Right lung (tissue), 10 donors: Measurements from ENCODE around the gene NGEF. TPM values are rescaled to one million over a fixed set of nuclear protein-coding genes. Genes with fewer than 3 reads are reported as not detected.
"Not testable (repeated sequence)": the region's sequence is repeated elsewhere in the genome, so short reads cannot be mapped to it uniquely, and the experiment has no call there.

ENCODE experiments used
- DNase-seq, 2 donors: peaks; one replicate each; pipeline ENCODE4 v3.0.0-alpha.2; 2013
- long read RNA-seq, 8 donors: transcript quantifications; one replicate each; lab custom pipeline, GENCODE V29; 2026
- polyA plus RNA-seq, 5 donors: library from polyadenylated mRNA; unstranded; fragments of 120-200 nt; gene quantifications; one replicate each; pipeline versions ENCODE4 v1.2.1 to v1.2.3, GENCODE V29; 2013; ENCODE audit warnings: inconsistent platforms in 1 of 5, low replicate concordance in 1 of 5; ENCODE audit not compliant: insufficient read length in 5 of 5, insufficient read depth in 1 of 5

The NGEF gene, protein sequence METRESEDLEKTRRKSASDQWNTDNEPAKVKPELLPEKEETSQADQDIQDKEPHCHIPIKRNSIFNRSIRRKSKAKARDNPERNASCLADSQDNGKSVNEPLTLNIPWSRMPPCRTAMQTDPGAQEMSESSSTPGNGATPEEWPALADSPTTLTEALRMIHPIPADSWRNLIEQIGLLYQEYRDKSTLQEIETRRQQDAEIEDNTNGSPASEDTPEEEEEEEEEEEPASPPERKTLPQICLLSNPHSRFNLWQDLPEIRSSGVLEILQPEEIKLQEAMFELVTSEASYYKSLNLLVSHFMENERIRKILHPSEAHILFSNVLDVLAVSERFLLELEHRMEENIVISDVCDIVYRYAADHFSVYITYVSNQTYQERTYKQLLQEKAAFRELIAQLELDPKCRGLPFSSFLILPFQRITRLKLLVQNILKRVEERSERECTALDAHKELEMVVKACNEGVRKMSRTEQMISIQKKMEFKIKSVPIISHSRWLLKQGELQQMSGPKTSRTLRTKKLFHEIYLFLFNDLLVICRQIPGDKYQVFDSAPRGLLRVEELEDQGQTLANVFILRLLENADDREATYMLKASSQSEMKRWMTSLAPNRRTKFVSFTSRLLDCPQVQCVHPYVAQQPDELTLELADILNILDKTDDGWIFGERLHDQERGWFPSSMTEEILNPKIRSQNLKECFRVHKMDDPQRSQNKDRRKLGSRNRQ
- polyA plus RNA-seq, result 1 to 10 TPM; 1.0 to 2.9 (median 2.7) TPM
- long read RNA-seq, donor 1, result 0 reads
- long read RNA-seq, donor 2, result 0 reads
- long read RNA-seq, donor 3, result 0 reads
- long read RNA-seq, donor 4, result 0 reads
- long read RNA-seq, donor 5, result 0 reads
- long read RNA-seq, donor 6, result 0 reads
- long read RNA-seq, donor 7, result 0 reads
- long read RNA-seq, donor 8, result 0 reads

DNA sequence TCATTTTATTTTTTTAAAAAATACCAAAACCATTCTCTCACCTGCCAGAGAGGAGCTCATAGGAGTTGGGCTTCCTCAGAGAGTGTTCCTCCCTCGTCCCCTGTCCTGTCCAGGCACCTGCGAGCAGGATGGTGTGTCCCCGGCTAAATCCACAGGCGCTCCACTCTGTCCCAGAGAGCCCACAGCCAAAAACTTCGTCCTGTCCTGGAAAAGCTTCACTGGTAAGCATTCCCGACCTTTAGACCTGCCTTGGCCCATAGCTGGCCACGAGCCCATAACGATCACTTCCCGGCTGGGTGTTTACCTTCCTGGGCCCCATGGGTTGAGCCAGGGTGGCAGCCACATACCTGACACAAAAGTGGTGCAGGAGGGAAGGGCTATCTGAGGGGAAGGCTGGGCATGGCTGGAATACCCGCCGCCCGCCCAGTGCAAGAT is at the start of gene NGEF:
TSS of gene NGEF (minus strand) at position 230 of the 435 bp plus-strand sequence. CDS start 38,366 bp downstream, outside the sequence.
- DNase-seq, result no peak

DNA sequence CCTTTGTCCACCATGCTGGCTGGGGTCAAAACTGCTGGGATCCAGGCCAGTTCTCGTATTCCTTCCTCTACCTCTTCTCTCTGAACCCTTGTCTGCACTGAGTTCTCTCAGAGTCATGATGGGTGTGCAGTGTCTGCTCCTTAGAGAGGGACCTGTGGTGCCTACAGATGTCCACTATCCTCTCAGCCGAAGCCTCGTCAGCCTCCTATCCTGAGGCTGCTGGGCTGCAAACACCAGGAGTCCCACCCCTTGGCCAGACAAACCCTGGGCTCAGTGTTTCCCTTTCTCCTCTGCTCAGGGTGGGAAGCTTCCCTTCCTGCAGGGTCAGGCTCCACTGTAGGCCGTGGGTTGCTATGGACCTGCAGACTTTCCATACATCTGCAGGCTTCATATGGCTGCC is 49.4 kb upstream of the NGEF start:
- DNase-seq, result no peak

DNA sequence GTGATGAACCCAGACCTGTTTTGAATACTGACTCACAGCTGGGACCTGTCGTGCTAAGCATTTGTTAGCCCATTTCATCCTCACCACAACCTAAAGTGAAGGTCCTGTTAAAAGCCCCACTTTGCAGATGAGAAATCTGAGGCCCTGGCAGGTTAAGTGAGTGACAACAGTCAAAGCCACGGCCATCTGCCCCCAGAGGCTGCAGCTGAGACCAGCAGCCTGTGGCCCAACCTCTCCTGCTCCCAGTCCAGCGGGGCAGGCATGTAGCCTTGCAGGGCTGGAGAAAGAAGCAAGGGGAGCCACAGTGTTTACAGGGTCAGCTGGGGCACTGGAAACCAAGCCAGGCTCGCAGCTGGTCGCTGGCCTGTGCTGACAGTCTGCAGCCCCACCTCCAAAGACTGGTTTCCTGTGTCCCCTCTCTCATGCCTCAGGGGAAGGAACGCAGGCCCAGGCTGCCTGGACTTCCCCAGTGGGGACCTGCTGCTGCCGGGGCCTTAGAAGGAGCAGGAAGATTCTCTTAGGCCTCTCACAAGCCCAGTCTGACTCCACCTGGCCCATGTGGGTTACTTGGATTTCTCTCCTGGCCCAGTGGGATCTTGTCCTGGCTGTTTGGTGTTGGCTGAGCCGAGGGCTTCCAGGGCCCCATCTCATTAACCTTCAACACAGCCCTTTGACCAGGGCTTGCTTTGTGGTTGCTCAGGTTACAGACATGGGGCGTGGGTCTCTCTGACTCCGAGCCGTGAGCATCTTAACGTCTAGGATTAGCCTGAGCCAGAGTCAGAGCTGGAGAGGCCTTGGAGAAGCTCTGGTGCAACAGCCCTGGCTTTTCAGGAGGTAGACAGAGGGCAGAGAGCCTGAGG is 48.8 kb upstream of the NGEF start:
- peak; percentile 71 to 72 for DNase-seq

DNA sequence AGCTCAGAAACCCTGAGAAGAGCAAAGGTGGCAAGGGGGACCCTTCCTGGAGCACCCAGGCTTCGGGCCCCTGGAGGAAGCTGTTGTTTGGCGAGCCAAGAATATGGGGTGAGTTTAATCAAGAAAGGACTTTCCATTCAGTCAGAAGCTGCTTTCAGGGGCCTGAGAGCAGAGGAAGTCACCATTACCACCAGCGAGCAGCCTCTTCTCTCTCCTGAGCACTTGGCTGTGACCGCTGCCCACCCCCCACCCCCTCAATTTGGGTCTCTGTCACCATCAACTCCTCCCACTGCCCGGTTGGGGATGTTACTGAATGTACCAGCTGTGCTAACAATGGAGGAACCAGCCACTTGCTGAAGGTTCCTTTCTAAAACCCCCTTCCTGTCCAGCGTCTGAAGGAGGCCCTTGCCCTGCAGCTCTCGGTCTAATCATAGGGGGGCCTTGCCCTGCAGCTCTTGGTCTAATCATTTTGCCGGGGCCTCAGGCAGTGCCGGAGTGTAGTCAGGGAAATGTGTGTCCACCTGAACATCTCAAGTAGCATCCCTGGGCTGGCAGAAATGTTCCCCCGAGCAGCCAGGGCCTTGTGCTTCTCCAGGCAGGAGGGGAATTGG is 48.0 kb upstream of the NGEF start:
- no peak for DNase-seq

DNA sequence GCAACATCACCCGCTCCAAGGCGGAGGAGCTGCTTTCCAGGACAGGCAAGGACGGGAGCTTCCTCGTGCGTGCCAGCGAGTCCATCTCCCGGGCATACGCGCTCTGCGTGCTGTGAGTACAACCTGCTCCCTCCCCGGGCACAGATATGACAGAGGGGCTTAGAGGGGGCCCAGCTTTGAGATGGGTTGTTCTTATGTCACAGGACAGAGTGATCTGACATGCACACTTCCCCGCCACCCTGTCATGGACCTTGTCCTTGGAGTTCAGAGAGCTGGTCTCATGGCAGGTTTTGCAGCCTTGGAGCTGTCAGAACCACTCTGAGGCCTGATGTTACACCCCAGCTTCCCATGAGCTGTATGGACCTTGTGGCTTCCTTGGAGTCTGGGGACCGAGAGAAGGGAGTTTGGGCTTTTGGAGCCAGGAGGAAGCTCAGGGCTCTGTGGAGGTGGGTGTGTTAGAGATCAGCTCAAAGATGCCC is 47.5 kb upstream of the NGEF start:
- no peak for DNase-seq

DNA sequence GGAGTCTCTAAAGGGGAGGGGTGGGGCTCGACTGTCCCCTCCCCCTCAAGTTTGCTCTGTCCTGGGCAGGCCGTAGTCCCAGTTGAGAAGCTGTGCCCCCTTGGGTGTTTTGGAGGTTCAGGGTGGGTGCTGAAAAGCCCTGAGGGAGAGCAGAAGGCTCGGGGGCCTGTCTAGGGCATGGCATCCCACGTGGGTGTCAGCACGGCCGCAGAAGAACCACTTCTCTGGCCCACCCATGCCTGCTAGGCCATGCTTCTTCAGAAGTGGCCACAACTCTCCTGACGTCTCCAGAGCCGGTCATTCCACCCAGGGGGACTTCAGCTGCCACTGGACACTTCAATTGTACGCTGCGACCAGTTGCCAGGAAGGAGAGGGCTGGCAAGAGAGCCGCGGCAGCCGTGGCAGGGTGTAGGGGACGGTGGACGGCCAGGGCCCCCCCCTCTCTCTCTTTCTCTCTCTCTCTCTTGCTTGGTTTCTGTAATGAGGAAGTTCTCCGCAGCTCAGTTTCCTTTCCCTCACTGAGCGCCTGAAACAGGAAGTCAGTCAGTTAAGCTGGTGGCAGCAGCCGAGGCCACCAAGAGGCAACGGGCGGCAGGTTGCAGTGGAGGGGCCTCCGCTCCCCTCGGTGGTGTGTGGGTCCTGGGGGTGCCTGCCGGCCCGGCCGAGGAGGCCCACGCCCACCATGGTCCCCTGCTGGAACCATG is 46.9 kb upstream of the NGEF start, which contains the start of gene INPP5D:
TSS of gene INPP5D (plus strand) at position 546 of the 704 bp plus-strand sequence. CDS start at position 683, 137 bp downstream.
- DNase-seq, result no peak

DNA sequence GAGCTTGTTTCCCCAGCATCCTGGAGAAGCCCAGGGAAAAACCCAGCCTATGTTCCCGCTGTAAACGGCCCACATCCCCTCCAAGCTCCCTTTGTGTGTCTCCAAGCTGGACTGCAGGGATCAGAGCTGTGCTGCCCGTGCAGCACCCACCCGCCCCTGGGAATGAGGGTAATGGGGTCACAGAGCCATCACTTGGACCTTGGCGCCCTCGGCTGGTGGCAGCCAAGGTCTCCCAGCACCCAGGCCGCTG is 46.4 kb upstream of the NGEF start:
- no peak for DNase-seq

DNA sequence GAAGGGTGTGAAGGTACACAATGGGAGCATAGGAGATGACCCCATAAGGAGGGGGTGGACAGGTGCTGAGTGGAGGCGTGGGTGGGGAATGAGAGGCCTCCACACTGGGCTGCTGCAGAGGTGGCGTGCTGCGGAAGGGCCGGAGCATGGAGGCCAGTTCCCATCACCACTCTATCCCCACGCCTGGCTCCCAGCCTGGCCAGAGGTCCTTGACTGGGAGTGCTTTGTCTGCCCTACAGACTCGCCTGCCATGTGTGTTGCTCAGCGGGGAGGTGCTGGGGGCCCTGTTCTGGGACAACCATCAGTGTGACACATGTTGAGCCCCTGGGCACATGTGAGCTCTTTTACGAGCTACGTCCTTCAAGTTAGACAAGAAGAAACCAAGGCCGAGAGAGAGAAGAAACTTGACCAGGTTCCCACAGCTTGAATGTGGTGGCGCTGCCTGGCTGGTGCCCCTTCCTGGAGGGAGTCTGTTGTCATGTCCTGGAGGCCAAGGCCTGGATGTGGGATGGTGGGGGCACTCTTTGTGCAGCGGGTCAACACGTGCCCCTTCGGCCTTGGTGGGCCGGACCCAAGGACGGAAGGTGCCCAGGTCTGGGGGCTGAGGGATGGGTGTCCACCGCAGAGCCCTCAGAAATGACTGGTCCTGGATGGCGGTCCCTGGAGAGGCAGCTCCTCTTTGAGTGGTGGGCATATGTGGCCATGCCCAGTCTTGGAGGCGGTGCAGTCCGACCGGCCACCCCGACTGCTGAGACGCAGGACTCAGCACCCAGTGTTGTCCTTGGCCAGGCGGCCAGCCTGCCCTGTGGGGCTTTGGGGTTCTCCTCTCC is 45.9 kb upstream of the NGEF start:
- no peak for DNase-seq

DNA sequence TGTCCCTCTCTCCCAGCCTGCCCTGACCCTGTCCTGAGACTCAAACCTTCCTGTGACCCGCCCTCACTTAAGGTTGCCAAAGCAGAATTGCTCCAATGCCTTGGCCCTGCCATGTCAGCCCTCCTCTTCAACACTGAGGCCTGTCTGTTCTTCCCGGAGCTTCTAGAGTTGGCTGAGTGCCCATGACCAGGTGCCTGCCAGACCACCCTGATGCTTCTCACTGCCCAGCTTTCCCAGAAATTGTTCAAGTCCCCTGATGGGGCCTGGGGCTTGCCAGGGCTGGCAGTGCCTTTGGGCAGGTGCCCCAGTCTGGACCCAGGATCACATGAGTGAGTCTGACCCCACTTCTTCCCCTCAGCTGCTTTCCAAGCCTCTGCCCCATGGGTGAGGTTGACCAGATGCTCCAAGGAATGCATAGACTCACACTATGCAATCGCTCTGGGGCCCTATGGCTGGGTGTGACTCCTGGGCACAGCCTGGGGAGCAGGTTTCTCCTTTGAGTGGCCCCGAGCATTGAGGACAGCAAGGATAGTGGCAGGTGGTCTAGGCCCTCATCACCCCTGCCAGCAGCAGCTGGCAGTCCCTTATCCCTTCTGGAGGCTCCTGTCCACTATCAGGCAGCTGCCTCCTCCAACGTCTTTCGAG is 44.0 kb upstream of the NGEF start:
- no peak for DNase-seq

DNA sequence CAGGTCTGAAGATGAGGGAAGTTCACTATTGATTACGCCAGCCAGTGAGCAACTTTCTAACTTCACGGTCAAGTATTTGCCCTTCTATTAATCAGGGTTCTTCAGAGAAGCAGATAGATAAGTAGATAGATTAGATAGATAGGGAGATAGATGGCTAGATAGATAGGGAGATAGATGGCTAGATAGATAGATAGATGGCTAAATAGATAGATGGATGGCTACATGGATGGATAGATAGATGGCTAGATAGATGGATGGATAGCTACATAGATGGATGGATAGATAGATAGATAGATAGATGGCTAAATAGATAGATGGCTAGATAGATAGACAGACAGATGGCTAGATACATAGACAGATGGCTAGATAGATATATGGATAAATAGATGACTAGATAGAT is 42.3 kb upstream of the NGEF start:
- no peak for DNase-seq

DNA sequence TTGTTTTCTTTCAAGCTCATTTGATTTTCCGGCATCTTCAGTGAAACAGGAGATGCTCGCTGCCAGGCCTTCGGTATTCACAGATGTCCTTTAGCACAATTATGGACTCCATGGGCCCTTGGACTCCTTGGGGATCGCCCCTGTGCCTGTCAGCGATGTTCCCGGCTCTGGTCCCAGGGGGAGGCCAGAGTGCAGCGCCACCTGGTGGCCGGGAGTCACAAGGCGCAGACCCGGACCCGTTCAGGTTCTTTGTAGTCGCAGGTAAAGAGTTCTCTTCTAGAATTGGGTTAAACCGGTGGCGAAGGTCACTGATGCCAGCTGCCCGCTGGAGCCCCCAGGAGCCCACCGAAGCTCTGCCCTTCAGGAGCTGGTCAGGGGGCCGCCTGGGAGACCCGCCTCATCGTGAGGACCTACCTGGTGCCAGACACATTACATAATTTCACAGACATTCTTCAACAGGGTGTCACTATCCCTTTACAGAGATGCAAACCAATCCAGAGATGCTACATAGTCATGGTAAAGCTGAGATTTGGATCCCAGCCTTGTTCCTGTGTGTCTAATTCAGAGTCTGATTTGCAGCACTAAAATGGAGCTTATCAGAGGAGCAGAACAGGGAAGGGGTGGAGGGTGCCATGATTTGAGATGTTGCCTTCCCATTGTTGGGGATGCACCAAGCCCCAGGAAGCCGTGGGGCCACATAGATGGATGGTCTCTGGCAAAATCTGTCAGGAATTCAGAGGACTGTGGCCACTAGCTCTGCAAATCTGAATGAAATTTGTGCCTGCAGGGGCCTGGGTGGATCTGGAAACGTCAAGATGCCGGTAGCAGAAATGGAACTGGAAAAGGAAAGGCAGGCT is 41.1 kb upstream of the NGEF start:
- no peak for DNase-seq

DNA sequence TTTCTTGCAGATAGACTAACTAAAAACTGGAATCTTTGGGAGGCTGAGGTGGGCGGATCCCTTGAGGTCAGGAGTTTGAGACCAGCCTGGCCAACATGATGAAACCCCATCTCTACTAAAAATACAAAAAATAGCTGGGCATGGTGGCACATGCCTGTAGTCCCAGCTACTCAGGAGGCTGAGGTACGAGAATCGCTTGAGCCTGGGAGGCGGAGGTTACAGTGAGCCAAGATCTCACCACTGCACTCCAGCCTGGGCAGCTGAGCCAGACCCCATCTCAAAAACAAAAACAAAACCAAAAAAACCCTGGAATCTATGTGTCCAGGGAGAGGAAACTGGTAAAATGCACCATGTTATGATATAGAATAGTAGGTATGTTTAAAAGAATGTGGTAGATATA is 39.5 kb upstream of the NGEF start:
- DNase-seq, result not testable (repeated sequence)

DNA sequence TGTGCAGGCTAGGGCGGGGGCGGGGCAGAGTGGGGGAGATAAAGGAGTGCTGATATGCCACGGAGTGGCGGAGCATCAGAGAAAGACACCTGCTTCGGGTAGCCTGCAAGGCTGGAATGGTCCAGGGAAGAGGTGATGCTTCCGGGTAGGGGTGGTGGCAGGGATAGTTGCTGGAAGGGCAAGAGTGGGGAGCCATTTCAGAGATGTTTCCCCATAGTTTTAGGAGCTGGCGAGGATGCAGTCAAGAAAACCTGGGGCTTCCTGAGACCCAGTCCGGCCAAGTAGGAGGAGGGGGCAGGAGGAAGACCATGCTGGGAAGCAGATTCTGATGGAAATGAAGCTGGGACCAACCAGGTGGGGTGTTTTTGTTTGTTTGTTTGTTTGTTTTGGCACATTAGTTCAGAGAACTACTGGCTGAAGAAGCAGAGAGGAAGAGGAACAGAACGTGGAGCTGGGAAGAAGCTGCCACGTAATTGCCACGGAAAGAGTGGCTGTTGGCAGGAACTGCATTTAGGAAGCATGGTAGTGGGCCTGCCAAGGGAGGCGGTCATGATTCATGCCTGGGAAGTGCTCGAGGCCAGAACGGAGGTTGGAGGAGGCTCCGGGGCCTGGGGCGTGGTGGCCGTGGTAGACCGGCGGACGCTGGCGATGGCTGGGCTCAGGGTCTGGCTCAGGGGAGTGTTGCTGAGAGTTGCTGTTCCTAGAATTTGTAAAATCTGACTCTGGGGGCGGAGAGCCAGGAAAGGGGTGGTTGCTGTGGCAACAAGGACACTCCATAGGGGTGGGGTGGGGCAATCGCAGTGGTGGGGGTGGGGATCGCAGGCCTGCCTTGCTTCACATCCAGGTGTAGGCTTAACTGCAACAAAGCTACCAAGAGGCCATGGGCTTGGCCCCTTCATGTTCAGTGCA is 38.4 kb upstream of the NGEF start:
- DNase-seq, result no peak

DNA sequence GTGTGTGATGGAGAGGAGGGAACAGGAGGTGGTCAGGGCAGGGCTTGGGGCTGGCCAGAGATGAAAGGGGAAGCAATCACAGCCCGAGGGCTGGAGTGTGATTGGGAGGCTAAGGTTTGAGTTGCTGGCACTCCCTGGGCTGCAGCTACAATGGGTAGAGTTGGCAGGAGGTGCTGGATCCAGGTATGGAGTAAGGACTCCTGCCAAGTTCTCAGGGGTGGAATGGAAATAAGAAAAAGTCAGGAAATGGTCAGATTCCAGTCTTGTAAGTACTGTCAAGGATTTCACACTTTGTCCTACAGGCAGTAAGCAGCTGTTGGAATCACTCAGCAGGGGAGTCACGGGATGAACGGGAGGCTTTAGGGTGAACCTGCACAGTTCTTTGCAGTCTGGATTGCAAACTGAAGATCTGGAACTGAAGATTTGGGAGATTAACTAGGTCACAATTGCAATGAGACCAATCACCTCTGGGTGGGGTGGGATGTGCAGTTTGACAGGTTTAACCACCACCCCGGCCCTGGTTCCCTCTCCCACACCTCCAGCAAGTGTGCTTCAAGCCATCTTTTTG is 36.2 kb upstream of the NGEF start:
- no peak for DNase-seq

DNA sequence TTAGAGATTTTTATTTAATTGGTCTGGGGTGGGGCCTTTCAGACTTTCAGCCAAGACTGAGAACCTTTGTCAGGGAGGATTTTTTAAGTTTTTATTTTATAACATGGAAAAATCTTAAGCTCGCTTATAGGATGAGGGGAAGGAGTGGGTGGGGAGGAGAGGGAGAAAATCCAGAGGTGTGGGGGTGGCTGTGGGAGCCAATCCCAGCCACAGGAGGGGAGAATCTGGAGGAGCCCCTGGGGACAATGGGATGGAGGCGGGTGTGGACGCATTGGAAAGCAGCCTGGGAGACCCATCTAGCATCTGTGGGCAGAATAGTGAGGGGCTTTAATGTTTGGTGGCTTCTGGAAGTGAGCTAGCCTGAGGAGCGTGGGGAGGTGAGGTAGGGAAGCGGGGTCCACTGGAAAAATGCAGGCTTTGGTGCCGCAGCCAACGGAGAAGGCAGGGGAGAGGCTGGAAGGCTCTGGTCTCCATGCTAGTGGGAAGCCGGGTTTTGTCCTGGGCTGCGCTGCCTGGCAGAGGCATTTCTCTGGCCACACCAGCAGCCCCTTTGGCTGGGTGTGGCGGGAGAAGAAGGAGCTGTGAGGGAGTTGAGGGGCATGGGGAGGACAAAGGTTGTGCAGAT is 35.6 kb upstream of the NGEF start:
- DNase-seq, result no peak

DNA sequence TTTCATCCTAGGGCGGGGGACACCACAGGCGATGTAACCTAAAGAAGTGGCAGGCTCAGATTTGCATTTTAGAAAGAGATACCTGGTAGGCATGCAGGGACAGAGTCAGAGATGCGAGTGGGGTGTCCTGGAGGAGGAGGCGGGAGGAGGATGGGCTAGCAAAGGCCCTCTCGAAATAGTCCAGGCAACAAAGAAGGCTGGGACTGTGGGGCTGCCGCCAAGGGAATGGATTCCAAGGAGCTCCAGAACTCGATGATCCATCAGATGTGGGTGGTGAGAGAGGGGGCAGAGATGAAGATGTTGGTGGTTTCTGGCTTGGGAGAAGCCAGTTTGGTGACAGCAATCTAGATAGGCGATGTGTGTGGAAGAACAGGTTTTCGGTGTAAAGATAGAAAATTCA is 34.6 kb upstream of the NGEF start:
- DNase-seq, result no peak
